HG02885 (cell line): ENCODE data around the gene GPN1.
"Not testable (repeated sequence)": the region's sequence is repeated elsewhere in the genome, so short reads cannot be mapped to it uniquely, and the experiment has no call there.

Experiments used
- ATAC-seq: cut with Tn5 transposase; IDR thresholded peaks from one replicate; pipeline ENCODE4 v1.9.1; 2021; ENCODE audit warnings: mild to moderate bottlenecking; ENCODE audit not compliant: unreplicated experiment, poor library complexity

The GPN1 gene

GRCh38 chr2:27664622-27665363 lies 35.9 kb downstream of the GPN1 start:
- ATAC-seq: no peak

GRCh38 chr2:27667446-27667845 lies 38.6 kb downstream of the GPN1 start:
- no peak for ATAC-seq

- ATAC-seq: no peak
These were observed 42.4 kb downstream of the GPN1 start for GRCh38 chr2:27671235-27671634.

GRCh38 chr2:27672723-27673486 lies 44.1 kb downstream of the GPN1 start:
- no peak for ATAC-seq

GRCh38 chr2:27680571-27680970 lies 51.7 kb downstream of the GPN1 start:
- no peak for ATAC-seq

GRCh38 chr2:27681841-27682240 lies 53.0 kb downstream of the GPN1 start:
- ATAC-seq: no peak

GRCh38 chr2:27682334-27682771 lies 53.5 kb downstream of the GPN1 start:
- ATAC-seq: not testable (repeated sequence)

GRCh38 chr2:27683390-27684071 lies 54.7 kb downstream of the GPN1 start:
- peak; percentile 73 for ATAC-seq

GRCh38 chr2:27685006-27685405 lies 56.2 kb downstream of the GPN1 start:
- not testable (repeated sequence) for ATAC-seq

GRCh38 chr2:27685577-27685976 lies 56.7 kb downstream of the GPN1 start:
- ATAC-seq: no peak

GRCh38 chr2:27687232-27687631 lies 58.4 kb downstream of the GPN1 start:
- ATAC-seq: no peak

- ATAC-seq: no peak
These were observed 60.6 kb downstream of the GPN1 start for GRCh38 chr2:27689424-27689823.

- no peak for ATAC-seq
These were observed 61.2 kb downstream of the GPN1 start for GRCh38 chr2:27690052-27690451.

- ATAC-seq: no peak
These were observed 68.8 kb downstream of the GPN1 start for GRCh38 chr2:27697660-27698059.
